ENCODE results near the gene RNF26. TPM values are rescaled to one million over a fixed set of nuclear protein-coding genes. Genes with fewer than 3 reads are reported as not detected.

Gene RNF26
- total and polyA plus RNA-seq, 10 of the 15 experiments (the other 5 are each of a cell fraction or from before 2014, with no cell fraction given): 2.8 to 54.5 (median 17.7) TPM

DNA sequence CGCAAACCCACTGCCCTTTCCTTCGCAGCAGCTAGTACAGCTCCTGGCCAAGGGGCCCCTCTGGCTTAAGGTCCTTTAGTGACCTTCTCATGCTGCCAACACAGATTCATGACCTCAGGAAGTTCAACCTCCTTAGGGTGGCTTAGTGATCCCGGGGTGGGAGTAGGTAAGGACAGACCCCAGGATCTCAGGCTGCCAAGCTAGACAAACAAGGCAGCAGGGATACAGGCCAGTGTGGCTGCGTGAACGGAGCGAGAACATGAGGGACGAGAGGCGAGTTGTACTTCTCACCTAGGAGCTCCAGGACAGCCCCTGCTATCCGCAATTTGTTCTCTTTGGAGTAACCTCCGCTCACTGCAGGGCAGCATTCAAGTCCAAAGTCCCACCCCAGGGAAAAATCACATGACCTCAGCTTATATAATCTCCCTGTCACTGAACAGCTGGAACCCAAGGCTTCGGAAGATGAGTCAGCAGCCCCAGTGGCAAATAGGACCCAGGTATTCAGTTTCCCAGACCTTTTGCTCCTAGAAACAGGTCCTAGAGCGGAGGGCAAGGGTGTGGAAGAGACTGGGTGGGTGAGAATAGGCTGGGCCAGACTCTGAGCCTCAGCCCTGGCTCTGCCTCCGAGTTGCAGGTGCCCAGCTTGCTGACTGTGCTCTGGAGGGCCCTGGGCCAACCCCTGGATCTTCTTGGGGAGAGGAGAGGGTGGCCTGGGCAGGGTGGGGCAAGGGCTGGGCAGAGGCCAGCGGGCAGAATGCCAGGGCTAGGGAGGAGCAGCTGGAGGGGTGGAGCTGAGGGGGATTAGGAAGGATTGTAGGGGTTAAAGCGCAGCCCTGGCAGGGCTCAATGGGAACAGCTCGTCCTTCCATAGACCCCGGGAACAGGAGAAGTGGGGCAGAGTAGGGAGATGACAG is 34.1 kb downstream of the RNF26 start:
- POLR2A ChIA-PET: interaction anchor here (0.7 to 1.5 kb wide), 2 partner anchors 10 to 12 kb away, joined by 3 to 5 read pairs; no protein-coding TSS in a partner anchor
- no peaks in the 10 kb centered on the region for H3K36me3 ChIP-seq (ENCODE audit: control insufficient read depth in 2 of 2, insufficient read depth in 2 of 2, low read length in 1 of 2)
- no peaks in the 10 kb centered on the region for H4K20me1 ChIP-seq (ENCODE audit: control insufficient read depth, insufficient read depth)
- no peak overlapping the region for H3K27ac ChIP-seq (ENCODE audit: control insufficient read depth, insufficient read depth)
- peaks cover 4 to 7% of the 10 kb centered on the region in 2 experiments; a peak in 3 of 4 replicates for H3K27me3 ChIP-seq (replicated peaks in 1 of 2; ENCODE audit: control insufficient read depth in 2 of 2, insufficient read depth in 2 of 2, low read length in 1 of 2)
- H3K4me3 ChIP-seq: no peak overlapping the region
- SMC1A ChIA-PET (ENCODE audit: uncharacterized antibody, unreplicated experiment): interaction anchor here (0.9 to 1.5 kb wide), 3 partner anchors 8 to 12 kb away, joined by 3 to 5 read pairs (median 3); no protein-coding TSS in a partner anchor
- no peak overlapping the region for H3K4me2 ChIP-seq (ENCODE audit: control insufficient read depth, insufficient read depth)
- no peaks in the 10 kb centered on the region for H3K79me2 ChIP-seq (ENCODE audit: control insufficient read depth, insufficient read depth, low read length)
- no peak overlapping the region for H2AFZ ChIP-seq (ENCODE audit: control insufficient read depth, low read depth, low read length)
- H3K9me3 ChIP-seq (replicated peaks; ENCODE audit: control insufficient read depth, insufficient read depth, low read length): no peaks in the 10 kb centered on the region
- FAIRE-seq (no peak), ATAC-seq (no peak), DNase-seq (ENCODE audit: low read depth, low spot score) (no peak)
- no peaks in the 10 kb centered on the region for H3K4me1 ChIP-seq (ENCODE audit: control insufficient read depth, insufficient read depth, low read length)
- intact Hi-C loops (cut with micrococcal nuclease; ENCODE audit: unreplicated experiment): no loop called here
- no peak overlapping the region for H3K9ac ChIP-seq (ENCODE audit: control insufficient read depth, insufficient read depth, low read length)
- RAD21 ChIA-PET (ENCODE audit: unreplicated experiment): interaction anchor here (1.3 to 2.0 kb wide), 2 partner anchors 8 to 12 kb away, joined by 6 to 10 read pairs; no protein-coding TSS in a partner anchor
- CTCF ChIA-PET: interaction anchor here (0.9 to 17.9 kb wide), 6 partner anchors 11 to 107 kb away, joined by 3 to 183 read pairs (median 3); no protein-coding TSS in a partner anchor
- WGBS (ENCODE audit: insufficient coverage, insufficient replicate concordance, low lambda C conversion rate, missing lambda C conversion rate): 37% methylated on average over 17 of the region's 17 CpGs
- in situ Hi-C loops (cut with MboI): no loop called here
- BruUV-seq (replicated peaks): no TSS peak
- TF ChIP-seq KLF5 (IDR thresholded peaks at IDR 0.05; ENCODE audit: partially characterized antibody) (no peak), FOS (IDR thresholded peaks at IDR 0.05; ENCODE audit: borderline replicate concordance, extremely low read depth, insufficient read length) (no peak), ZNF24 (IDR thresholded peaks at IDR 0.05) (no peak), NR2C1 (IDR thresholded peaks at IDR 0.05) (no peak), CBX5 (IDR thresholded peaks at IDR 0.05; ENCODE audit: low read depth) (no peak), RAD51 (IDR thresholded peaks at IDR 0.05) (no peak), TBL1XR1 (IDR thresholded peaks at IDR 0.05; ENCODE audit: low read depth, low read length) (no peak), NR2C2 (IDR thresholded peaks at IDR 0.05; ENCODE audit: borderline replicate concordance, control insufficient read depth, insufficient read length, low read depth) (no peak), GATAD2B (conservative IDR thresholded peaks at IDR 0.05; ENCODE audit: low read depth) (no peak), JUND (IDR thresholded peaks at IDR 0.05; ENCODE audit: low read depth, low read length) (no peak), RUNX3 (IDR thresholded peaks at IDR 0.05; ENCODE audit: low read length) (no peak), BRCA1 (IDR thresholded peaks at IDR 0.05; ENCODE audit: low read depth, low read length) (no peak), PAX5 (IDR thresholded peaks at IDR 0.05; ENCODE audit: borderline replicate concordance, low read depth, low read length) (no peak), SREBF1 (IDR thresholded peaks at IDR 0.05; ENCODE audit: low read length) (no peak), TCF7 (IDR thresholded peaks at IDR 0.05; ENCODE audit: borderline replicate concordance) (no peak)
- TF ChIP-seq, protein P1, sequence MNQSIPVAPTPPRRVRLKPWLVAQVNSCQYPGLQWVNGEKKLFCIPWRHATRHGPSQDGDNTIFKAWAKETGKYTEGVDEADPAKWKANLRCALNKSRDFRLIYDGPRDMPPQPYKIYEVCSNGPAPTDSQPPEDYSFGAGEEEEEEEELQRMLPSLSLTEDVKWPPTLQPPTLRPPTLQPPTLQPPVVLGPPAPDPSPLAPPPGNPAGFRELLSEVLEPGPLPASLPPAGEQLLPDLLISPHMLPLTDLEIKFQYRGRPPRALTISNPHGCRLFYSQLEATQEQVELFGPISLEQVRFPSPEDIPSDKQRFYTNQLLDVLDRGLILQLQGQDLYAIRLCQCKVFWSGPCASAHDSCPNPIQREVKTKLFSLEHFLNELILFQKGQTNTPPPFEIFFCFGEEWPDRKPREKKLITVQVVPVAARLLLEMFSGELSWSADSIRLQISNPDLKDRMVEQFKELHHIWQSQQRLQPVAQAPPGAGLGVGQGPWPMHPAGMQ (IDR thresholded peaks at IDR 0.05; ENCODE audit: borderline replicate concordance): no peak
- TF ChIP-seq, protein P2, sequence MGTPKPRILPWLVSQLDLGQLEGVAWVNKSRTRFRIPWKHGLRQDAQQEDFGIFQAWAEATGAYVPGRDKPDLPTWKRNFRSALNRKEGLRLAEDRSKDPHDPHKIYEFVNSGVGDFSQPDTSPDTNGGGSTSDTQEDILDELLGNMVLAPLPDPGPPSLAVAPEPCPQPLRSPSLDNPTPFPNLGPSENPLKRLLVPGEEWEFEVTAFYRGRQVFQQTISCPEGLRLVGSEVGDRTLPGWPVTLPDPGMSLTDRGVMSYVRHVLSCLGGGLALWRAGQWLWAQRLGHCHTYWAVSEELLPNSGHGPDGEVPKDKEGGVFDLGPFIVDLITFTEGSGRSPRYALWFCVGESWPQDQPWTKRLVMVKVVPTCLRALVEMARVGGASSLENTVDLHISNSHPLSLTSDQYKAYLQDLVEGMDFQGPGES (IDR thresholded peaks at IDR 0.05): no peak
- TF ChIP-seq, protein P3, sequence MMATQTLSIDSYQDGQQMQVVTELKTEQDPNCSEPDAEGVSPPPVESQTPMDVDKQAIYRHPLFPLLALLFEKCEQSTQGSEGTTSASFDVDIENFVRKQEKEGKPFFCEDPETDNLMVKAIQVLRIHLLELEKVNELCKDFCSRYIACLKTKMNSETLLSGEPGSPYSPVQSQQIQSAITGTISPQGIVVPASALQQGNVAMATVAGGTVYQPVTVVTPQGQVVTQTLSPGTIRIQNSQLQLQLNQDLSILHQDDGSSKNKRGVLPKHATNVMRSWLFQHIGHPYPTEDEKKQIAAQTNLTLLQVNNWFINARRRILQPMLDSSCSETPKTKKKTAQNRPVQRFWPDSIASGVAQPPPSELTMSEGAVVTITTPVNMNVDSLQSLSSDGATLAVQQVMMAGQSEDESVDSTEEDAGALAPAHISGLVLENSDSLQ (IDR thresholded peaks at IDR 0.05): no peak
- TF ChIP-seq, protein P4, sequence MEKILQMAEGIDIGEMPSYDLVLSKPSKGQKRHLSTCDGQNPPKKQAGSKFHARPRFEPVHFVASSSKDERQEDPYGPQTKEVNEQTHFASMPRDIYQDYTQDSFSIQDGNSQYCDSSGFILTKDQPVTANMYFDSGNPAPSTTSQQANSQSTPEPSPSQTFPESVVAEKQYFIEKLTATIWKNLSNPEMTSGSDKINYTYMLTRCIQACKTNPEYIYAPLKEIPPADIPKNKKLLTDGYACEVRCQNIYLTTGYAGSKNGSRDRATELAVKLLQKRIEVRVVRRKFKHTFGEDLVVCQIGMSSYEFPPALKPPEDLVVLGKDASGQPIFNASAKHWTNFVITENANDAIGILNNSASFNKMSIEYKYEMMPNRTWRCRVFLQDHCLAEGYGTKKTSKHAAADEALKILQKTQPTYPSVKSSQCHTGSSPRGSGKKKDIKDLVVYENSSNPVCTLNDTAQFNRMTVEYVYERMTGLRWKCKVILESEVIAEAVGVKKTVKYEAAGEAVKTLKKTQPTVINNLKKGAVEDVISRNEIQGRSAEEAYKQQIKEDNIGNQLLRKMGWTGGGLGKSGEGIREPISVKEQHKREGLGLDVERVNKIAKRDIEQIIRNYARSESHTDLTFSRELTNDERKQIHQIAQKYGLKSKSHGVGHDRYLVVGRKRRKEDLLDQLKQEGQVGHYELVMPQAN (conservative IDR thresholded peaks at IDR 0.05): no peak
